GM21360 (cell line): ENCODE measurements around the gene RAB14.

Experiments
- ATAC-seq: cut with Tn5 transposase; IDR thresholded peaks from one replicate; pipeline ENCODE4 v1.9.1; 2021; ENCODE audit warnings: mild to moderate bottlenecking, moderate library complexity; ENCODE audit not compliant: unreplicated experiment

RAB14 gene

GRCh38 chr9:121220996-121221663, 19.5 kb upstream of the RAB14 start:
- no peak for ATAC-seq

GRCh38 chr9:121219530-121219929, 17.9 kb upstream of the RAB14 start:
- ATAC-seq: no peak

GRCh38 chr9:121218357-121219027, 16.8 kb upstream of the RAB14 start:
- ATAC-seq: no peak

GRCh38 chr9:121217609-121218292, 16.1 kb upstream of the RAB14 start:
- peak; percentile 79 for ATAC-seq

- ATAC-seq: no peak
Measured at GRCh38 chr9:121216271-121216805, 14.7 kb upstream of the RAB14 start.

GRCh38 chr9:121214005-121214404, 12.3 kb upstream of the RAB14 start:
- ATAC-seq: no peak

GRCh38 chr9:121213136-121213806, 11.6 kb upstream of the RAB14 start:
- ATAC-seq: no peak

- no peak for ATAC-seq
Measured at GRCh38 chr9:121210536-121210935, 8.9 kb upstream of the RAB14 start.

- ATAC-seq: peak; percentile 80
Measured at GRCh38 chr9:121207371-121207940, 5.8 kb upstream of the RAB14 start.

- ATAC-seq: peak; percentile 31
Measured at GRCh38 chr9:121206516-121207370, 5.1 kb upstream of the RAB14 start.

- no peak for ATAC-seq
Measured at GRCh38 chr9:121204611-121205010, 2.9 kb upstream of the RAB14 start.

GRCh38 chr9:121204121-121204520, 2.5 kb upstream of the RAB14 start:
- ATAC-seq: no peak

- peak; percentile 21 for ATAC-seq
Measured at GRCh38 chr9:121201045-121201737, 478 bp downstream of the RAB14 start.

GRCh38 chr9:121200356-121200755, 1.3 kb downstream of the RAB14 start:
- ATAC-seq: no peak

GRCh38 chr9:121199921-121200320, 1.7 kb downstream of the RAB14 start:
- no peak for ATAC-seq

- ATAC-seq: no peak
Measured at GRCh38 chr9:121198512-121199042, 3.1 kb downstream of the RAB14 start.

- ATAC-seq: no peak
Measured at GRCh38 chr9:121197132-121197531, 4.5 kb downstream of the RAB14 start.

- no peak for ATAC-seq
Measured at GRCh38 chr9:121196389-121196788, 5.3 kb downstream of the RAB14 start.

GRCh38 chr9:121194730-121195129, 6.9 kb downstream of the RAB14 start:
- ATAC-seq: no peak
